Limb (tissue), 2 donors: ENCODE measurements around the gene ODAD4.

Experiments used
- DNase-seq, 2 donors: peaks; one replicate each; pipeline ENCODE4 v3.0.0-alpha.2; 2016; ENCODE audit errors: extremely low spot score in 2 of 2

ODAD4 gene

GRCh38 chr17:41941168-41941567, 10.8 kb downstream of the ODAD4 start:
- DNase-seq: no peak

GRCh38 chr17:41942626-41943373, 12.4 kb downstream of the ODAD4 start:
- no peak for DNase-seq

- DNase-seq: no peak
Observed at GRCh38 chr17:41943492-41943891, 13.1 kb downstream of the ODAD4 start.

- DNase-seq: no peak
Observed at GRCh38 chr17:41944943-41945342, 14.5 kb downstream of the ODAD4 start.

GRCh38 chr17:41948762-41949460, 18.5 kb downstream of the ODAD4 start:
- no peak for DNase-seq

- DNase-seq: no peak
Observed at GRCh38 chr17:41956522-41956921, 26.1 kb downstream of the ODAD4 start.

GRCh38 chr17:41957031-41957868, 26.8 kb downstream of the ODAD4 start:
- no peak for DNase-seq

- no peak for DNase-seq
Observed at GRCh38 chr17:41957869-41958439, 27.5 kb downstream of the ODAD4 start.

GRCh38 chr17:41959030-41959335, 28.6 kb downstream of the ODAD4 start:
- no peak for DNase-seq

- peak in 1 of 2 donors; percentile 50 for DNase-seq
Observed at GRCh38 chr17:41959336-41960095, 29.1 kb downstream of the ODAD4 start.

GRCh38 chr17:41962111-41962510, 31.7 kb downstream of the ODAD4 start:
- no peak for DNase-seq

GRCh38 chr17:41962768-41963434, 32.5 kb downstream of the ODAD4 start:
- DNase-seq: peak; percentile 74 to 82

- peak in 1 of 2 donors; percentile 66 for DNase-seq
Observed at GRCh38 chr17:41965694-41966462, 35.5 kb downstream of the ODAD4 start.

GRCh38 chr17:41966463-41967140, 36.2 kb downstream of the ODAD4 start, which contains the start of gene CNP:
Gene CNP, plus strand, starts transcription at chr17:41966795. Its CDS starts 90 bp downstream, at chr17:41966885.
- DNase-seq: peak; percentile 88 to 93

- DNase-seq: peak in 1 of 2 donors; percentile 67
Observed at GRCh38 chr17:41967141-41967920, 36.9 kb downstream of the ODAD4 start.

GRCh38 chr17:41967921-41968578, 37.6 kb downstream of the ODAD4 start:
- DNase-seq: no peak

- DNase-seq: no peak
Observed at GRCh38 chr17:41968676-41969075, 38.3 kb downstream of the ODAD4 start.

- no peak for DNase-seq
Observed at GRCh38 chr17:41970901-41971331, 40.5 kb downstream of the ODAD4 start.
